NCI-H446 (cell line): ENCODE measurements around the gene ZAP70.
A peak's percentile ranks its signal among the peaks of the same experiment; 100 is the strongest.

Experiments used
- DNase-seq, 2 experiments: peaks; one replicate each; lab custom pipeline; 2025; lab: John Stamatoyannopoulos, UW

ZAP70 gene

GRCh38 chr2:97717613-97717995 is 4.2 kb downstream of the ZAP70 start:
- no peak for DNase-seq

- DNase-seq = no peak
Observed at GRCh38 chr2:97718051-97718882, 4.9 kb downstream of the ZAP70 start.

- DNase-seq = no peak
Observed at GRCh38 chr2:97718942-97719341, 5.6 kb downstream of the ZAP70 start.

GRCh38 chr2:97719362-97720155 is 6.2 kb downstream of the ZAP70 start:
- no peak for DNase-seq

GRCh38 chr2:97720746-97721145 is 7.4 kb downstream of the ZAP70 start:
- no peak for DNase-seq

- DNase-seq = no peak
Observed at GRCh38 chr2:97722227-97722626, 8.9 kb downstream of the ZAP70 start.

- no peak for DNase-seq
Observed at GRCh38 chr2:97723156-97724072, 10.0 kb downstream of the ZAP70 start.

- no peak for DNase-seq
Observed at GRCh38 chr2:97724073-97724410, 10.7 kb downstream of the ZAP70 start.

GRCh38 chr2:97724501-97724900 is 11.1 kb downstream of the ZAP70 start:
- DNase-seq = no peak

- no peak for DNase-seq
Observed at GRCh38 chr2:97724946-97725688, 11.7 kb downstream of the ZAP70 start.

- no peak for DNase-seq
Observed at GRCh38 chr2:97726261-97727064, 13.1 kb downstream of the ZAP70 start.

- no peak for DNase-seq
Observed at GRCh38 chr2:97727296-97727695, 13.9 kb downstream of the ZAP70 start.

- no peak for DNase-seq
Observed at GRCh38 chr2:97728091-97728731, 14.8 kb downstream of the ZAP70 start.

GRCh38 chr2:97730245-97730644 is 16.9 kb downstream of the ZAP70 start:
- peak in 1 of 2 experiments; percentile 9 for DNase-seq

- DNase-seq = no peak
Observed at GRCh38 chr2:97731274-97732020, 18.1 kb downstream of the ZAP70 start.

GRCh38 chr2:97732436-97733340 is 19.3 kb downstream of the ZAP70 start:
- DNase-seq = no peak

- DNase-seq = no peak
Observed at GRCh38 chr2:97733341-97734035, 20.1 kb downstream of the ZAP70 start.
